ENCODE measurements around the gene HHEX.

Gene HHEX

DNA sequence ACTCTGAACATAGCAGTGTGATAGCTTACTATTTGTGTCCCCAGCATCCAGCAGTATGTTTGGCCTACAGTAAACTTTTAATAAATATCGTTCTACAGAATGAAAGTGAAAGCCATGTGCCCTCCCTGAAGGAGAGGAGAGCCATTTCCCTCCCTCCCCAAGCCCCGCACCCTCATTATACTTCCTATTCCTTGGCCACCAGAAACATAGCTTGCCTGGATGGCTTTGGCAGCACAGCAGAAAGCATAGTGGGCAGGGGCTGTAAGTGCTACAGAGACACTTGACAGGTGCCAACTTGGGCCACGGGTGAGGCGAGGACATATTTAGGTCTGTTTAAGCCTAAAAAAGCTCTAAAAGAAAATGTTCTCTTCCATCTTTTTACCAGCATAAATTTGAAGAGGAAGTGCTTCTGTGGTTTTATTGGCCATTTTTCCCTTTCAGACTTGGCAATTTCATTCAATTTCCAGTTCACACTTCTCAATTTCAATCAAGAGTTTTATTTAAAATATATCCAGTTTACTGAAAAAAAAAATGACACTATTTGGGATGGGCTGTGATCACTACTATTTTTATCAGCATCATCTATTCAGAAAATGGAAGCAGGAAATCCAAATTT is 12.7 kb downstream of the HHEX start:
- no peak overlapping the region for H3K27ac ChIP-seq
- TF ChIP-seq CTCF (IDR thresholded peaks at IDR 0.05) (no peak), ZFX (IDR thresholded peaks at IDR 0.05; ENCODE audit: borderline replicate concordance) (no peak)

DNA sequence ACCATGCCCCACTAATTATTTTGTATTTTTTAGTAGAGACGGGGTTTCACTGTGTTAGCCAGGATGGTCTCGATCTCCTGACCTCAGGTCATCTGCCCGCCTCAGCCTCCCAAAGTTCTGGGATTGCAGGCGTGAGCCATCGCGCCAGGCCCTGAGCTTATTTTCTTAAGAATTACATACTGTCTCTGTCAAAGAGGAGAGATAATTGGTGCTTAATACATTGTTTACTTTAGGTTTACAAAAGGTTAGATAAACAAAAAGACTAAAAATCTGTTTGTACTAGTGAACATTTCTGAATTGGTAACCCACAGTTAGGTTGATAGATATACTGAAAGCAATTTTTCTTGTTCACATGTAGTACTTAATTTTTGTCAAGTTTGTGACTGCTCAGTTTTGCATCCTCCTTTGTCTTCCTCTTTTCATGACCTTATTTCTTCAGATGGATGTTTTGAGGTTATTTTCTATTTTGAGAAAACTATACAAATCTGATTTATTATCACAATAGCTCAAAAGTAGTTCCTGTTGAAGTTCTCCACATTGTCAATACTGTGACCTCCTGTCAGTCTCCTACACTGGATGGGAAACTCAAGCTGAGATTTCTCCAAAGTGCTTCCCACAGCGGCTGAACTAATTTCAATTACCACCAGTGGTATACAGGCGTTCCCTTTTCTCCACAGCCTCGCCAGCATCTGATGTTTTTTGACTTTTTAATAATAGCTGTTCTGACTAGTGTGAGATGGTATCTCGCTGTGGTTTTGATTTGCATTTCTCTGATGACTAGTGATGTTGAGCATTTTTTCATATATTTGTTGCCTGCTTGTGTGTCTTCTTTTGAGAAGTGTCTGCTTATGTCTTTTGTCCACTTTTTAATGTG is 22.5 kb downstream of the HHEX start:
- TF ChIP-seq ZFX (IDR thresholded peaks at IDR 0.05; ENCODE audit: borderline replicate concordance) (no peak), CTCF (IDR thresholded peaks at IDR 0.05) (no peak)

GRCh38 chr10:92714152-92714845 is 24.5 kb downstream of the HHEX start:
- TF ChIP-seq ZFX (IDR thresholded peaks at IDR 0.05; ENCODE audit: borderline replicate concordance) (no peak), CTCF (IDR thresholded peaks at IDR 0.05) (no peak)

More for the DNA sequence above, 22.5 kb downstream of the HHEX start:
- H3K27ac ChIP-seq: 0 out of 2 replicates have a peak overlapping the region, but pooled peaks have one; percentile 18

DNA sequence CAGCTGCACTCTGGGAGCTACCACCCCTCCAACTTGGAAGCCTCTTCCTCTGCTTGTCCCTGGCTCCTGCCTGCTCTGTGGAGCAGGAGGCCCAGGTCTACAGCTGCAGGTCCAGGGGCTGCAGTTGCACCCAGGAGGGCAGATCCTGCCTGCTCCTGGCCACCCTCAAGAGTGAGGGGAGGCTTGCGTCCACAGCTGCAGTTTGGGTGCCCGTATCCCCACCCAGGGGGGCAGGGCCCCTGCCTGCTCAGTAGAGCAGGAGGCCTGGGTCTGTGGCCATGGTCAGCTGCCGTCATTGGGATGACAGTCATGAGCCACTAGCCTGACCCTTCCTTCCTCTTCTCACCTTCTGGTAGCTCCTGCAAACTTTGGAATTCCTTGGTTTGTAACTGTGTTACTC is 25.1 kb downstream of the HHEX start:
- H3K27ac ChIP-seq: no peak overlapping the region
- TF ChIP-seq ZFX (IDR thresholded peaks at IDR 0.05; ENCODE audit: borderline replicate concordance): no peak
- TF ChIP-seq CTCF (IDR thresholded peaks at IDR 0.05): no peak

More at GRCh38 chr10:92714152-92714845, 24.5 kb downstream of the HHEX start:
- H3K27ac ChIP-seq: no peak overlapping the region

DNA sequence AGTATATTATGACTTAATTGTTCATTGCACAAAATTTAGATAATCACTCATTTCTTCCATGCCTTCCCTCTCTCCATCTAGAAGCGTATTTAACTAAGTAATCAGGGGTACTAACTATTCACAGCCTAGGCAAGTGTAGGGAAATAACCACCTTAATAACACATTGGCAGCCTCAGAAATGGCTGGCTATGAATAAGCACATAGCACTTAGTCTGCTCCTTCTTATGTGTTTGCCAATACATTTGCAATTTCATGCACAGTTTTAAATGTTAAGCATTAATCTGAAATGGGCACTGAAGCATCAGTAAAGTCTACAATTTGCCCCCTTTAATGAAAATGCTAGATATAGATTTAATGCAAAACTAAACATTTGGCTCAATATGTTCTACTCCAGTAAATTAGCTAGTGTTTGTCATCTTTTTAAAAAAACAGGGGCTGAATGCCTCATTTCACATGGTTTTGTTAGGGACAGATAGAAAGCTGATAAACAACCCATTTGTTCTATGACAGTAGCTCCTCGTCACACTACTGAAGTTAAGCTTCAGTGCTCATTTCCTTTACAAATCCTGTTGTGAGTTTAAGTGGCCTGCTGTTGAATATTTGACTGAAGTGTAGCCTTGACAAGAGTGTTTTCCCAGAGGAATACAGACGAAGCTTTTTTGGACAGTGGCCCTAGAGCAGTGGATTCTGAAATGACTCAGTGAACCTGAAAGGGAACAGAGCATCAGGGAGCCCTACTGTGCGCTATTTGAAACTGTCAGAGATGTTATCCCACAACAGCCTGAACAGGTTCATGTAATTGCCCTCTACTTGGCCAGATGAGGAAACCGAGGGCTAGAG is 30.5 kb downstream of the HHEX start:
- H3K27ac ChIP-seq: no peak overlapping the region
- TF ChIP-seq ZFX (IDR thresholded peaks at IDR 0.05; ENCODE audit: borderline replicate concordance) (no peak), CTCF (IDR thresholded peaks at IDR 0.05) (no peak)

DNA sequence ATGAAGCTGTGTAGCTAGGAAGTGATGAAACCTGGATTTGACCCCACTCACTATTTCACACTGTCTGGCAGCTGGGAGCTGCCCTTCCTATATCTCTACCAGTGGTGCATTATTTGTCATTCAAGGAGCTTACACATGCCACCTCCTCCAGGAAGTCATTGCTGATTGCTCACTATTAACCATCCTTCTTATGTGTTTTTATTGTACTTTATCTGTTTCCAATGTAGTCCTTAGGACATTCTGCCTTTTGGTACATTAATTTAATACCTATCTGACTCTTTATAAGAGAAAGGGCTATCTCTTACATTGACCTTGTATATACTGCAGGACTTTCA is 31.0 kb downstream of the HHEX start:
- TF ChIP-seq CTCF (IDR thresholded peaks at IDR 0.05) (no peak), ZFX (IDR thresholded peaks at IDR 0.05; ENCODE audit: borderline replicate concordance) (no peak)
- H3K27ac ChIP-seq: no peak overlapping the region

Data from 22Rv1 (cell line).